Smooth muscle cell (in vitro differentiated cells): Measurements from ENCODE around the gene SMARCC2. TPM values are rescaled to one million over a fixed set of nuclear protein-coding genes. Genes with fewer than 3 reads are reported as not detected.
A peak's percentile ranks its signal among the peaks of the same experiment; 100 is the strongest.

Experiments
- DNase-seq: peaks from one replicate; lab custom pipeline; 2025; ENCODE audit not compliant: unreplicated experiment; lab: John Stamatoyannopoulos, UW
- H2AFZ ChIP-seq: fragments of 200-600 bp; sonication (generic); 2 replicates; pipeline ENCODE4 v1.6.0; 2016; ENCODE audit warnings: antibody characterized with exemption, low read depth, mild to moderate bottlenecking
- H3F3A ChIP-seq: fragments of 200-600 bp; sonication (generic); 2 replicates; pipeline ENCODE4 v1.6.0; 2017; ENCODE audit warnings: antibody characterized with exemption, low read depth
- H3K27ac ChIP-seq: fragments of 200-600 bp; sonication (generic); 2 replicates; pipeline ENCODE4 v1.5.1; 2016; ENCODE audit warnings: low read depth, mild to moderate bottlenecking
- H3K27me3 ChIP-seq: fragments of 200-600 bp; sonication (generic); 2 replicates; pipeline ENCODE4 v1.6.1; 2016; ENCODE audit warnings: low read depth, mild to moderate bottlenecking
- H3K36me3 ChIP-seq: fragments of 200-600 bp; sonication (generic); 2 replicates; pipeline ENCODE4 v1.5.1; 2016; ENCODE audit warnings: low read depth
- H3K4me1 ChIP-seq: fragments of 200-600 bp; sonication (generic); 2 replicates; pipeline ENCODE4 v1.5.1; 2016; ENCODE audit warnings: low read depth
- H3K4me2 ChIP-seq: fragments of 200-600 bp; sonication (generic); 2 replicates; pipeline ENCODE4 v1.6.0; 2016; ENCODE audit warnings: mild to moderate bottlenecking
- H3K4me3 ChIP-seq: fragments of 200-600 bp; sonication (generic); 2 replicates; pipeline ENCODE4 v1.5.1; 2016; ENCODE audit warnings: mild to moderate bottlenecking
- H3K79me2 ChIP-seq: fragments of 200-600 bp; sonication (generic); 2 replicates; pipeline ENCODE4 v1.6.0; 2016; ENCODE audit warnings: low read depth, mild to moderate bottlenecking
- H3K9ac ChIP-seq: fragments of 200-600 bp; sonication (generic); 2 replicates; pipeline ENCODE4 v1.6.0; 2016; ENCODE audit warnings: low read depth
- H3K9me3 ChIP-seq: fragments of 200-600 bp; sonication (generic); replicated peaks from 2 replicates; pipeline ENCODE4 v1.5.1; 2016; ENCODE audit warnings: low read depth
- H4K20me1 ChIP-seq: fragments of 200-600 bp; sonication (generic); 2 replicates; pipeline ENCODE4 v1.6.0; 2016; ENCODE audit warnings: low read depth
- CTCF ChIP-seq: fragments of 200-600 bp; sonication (generic); IDR thresholded peaks from 2 replicates; pipeline ENCODE4 v1.5.1; 2017; ENCODE audit warnings: borderline replicate concordance, mild to moderate bottlenecking, antibody characterized with exemption; ENCODE audit not compliant: insufficient read depth, poor library complexity, severe bottlenecking
- WGBS: methylation state at CpG from one replicate; pipeline ENCODE4 v1.1.7; 2016; ENCODE audit warnings: low lambda C conversion rate; 5-methylcytosine and 5-hydroxymethylcytosine counted together
- polyA plus RNA-seq: library from polyadenylated mRNA; unstranded; fragments of >200 nt; fragmentation: Nextera tagmentation; extraction: Ambion mirVana; gene quantifications from 2 replicates; pipeline ENCODE4 v1.2.1, GENCODE V29; 2016
- total RNA-seq: library from RNA; depleted of rRNA; stranded (reverse); fragments of >200 nt; gene quantifications from 2 replicates; pipeline ENCODE4 v1.2.3, GENCODE V29; 2014

The SMARCC2 gene
- total and polyA plus RNA-seq, 2 experiments from 2014 or later, result 32.2 to 43.8 TPM

- no peak for DNase-seq
- Histone ChIP-seq H3K79me2 (peaks cover 6% of the 10 kb centered on the region), H3K27me3 (no peaks in the 10 kb centered on the region), H3K4me2 (no peak overlapping the region), H4K20me1 (no peaks in the 10 kb centered on the region), H2AFZ (no peak overlapping the region), H3K9me3 (no peaks in the 10 kb centered on the region), H3K4me1 (no peaks in the 10 kb centered on the region), H3K27ac (no peak overlapping the region), H3F3A (peaks cover 21% of the 10 kb centered on the region), H3K9ac (no peak overlapping the region), H3K4me3 (no peak overlapping the region), H3K36me3 (peaks cover 9% of the 10 kb centered on the region)
- WGBS, result 95% methylated on average over 6 of the region's 6 CpGs
- no peak for TF ChIP-seq CTCF
Observed at GRCh38 chr12:56208006-56208405, 18.7 kb upstream of the SMARCC2 start.

- DNase-seq, result no peak
- no peaks in the 10 kb centered on the region for H3K4me1 ChIP-seq
- H3K36me3 ChIP-seq, result peaks cover 4% of the 10 kb centered on the region
- no peak overlapping the region for H2AFZ ChIP-seq
- H3F3A ChIP-seq, result peaks cover 21% of the 10 kb centered on the region
- H4K20me1 ChIP-seq, result no peaks in the 10 kb centered on the region
- H3K27me3 ChIP-seq, result no peaks in the 10 kb centered on the region
- no peaks in the 10 kb centered on the region for H3K79me2 ChIP-seq
- no peak overlapping the region for H3K4me2 ChIP-seq
- no peak overlapping the region for H3K4me3 ChIP-seq
- 76% methylated on average over 14 of the region's 14 CpGs for WGBS
- TF ChIP-seq CTCF, result peak; percentile 45
- H3K27ac ChIP-seq, result peak overlapping the region; percentile 25
- no peaks in the 10 kb centered on the region for H3K9me3 ChIP-seq
- no peak overlapping the region for H3K9ac ChIP-seq
Observed at GRCh38 chr12:56206452-56207166, 17.3 kb upstream of the SMARCC2 start.

GRCh38 chr12:56205445-56205844, 16.2 kb upstream of the SMARCC2 start:
- no peaks in the 10 kb centered on the region for H3K4me1 ChIP-seq
- no peak overlapping the region for H3K9ac ChIP-seq
- peaks cover 17% of the 10 kb centered on the region for H3F3A ChIP-seq
- H3K36me3 ChIP-seq, result no peaks in the 10 kb centered on the region
- TF ChIP-seq CTCF, result no peak
- no peaks in the 10 kb centered on the region for H3K79me2 ChIP-seq
- no peak for DNase-seq
- no peaks in the 10 kb centered on the region for H4K20me1 ChIP-seq
- no peaks in the 10 kb centered on the region for H3K27me3 ChIP-seq
- no peak overlapping the region for H2AFZ ChIP-seq
- no peak overlapping the region for H3K4me3 ChIP-seq
- no peak overlapping the region for H3K27ac ChIP-seq
- no peaks in the 10 kb centered on the region for H3K9me3 ChIP-seq
- no peak overlapping the region for H3K4me2 ChIP-seq

- H3F3A ChIP-seq, result peaks cover 17% of the 10 kb centered on the region
- no peaks in the 10 kb centered on the region for H3K27me3 ChIP-seq
- H3K27ac ChIP-seq, result no peak overlapping the region
- H3K4me2 ChIP-seq, result no peak overlapping the region
- H3K9me3 ChIP-seq, result no peaks in the 10 kb centered on the region
- no peaks in the 10 kb centered on the region for H3K4me1 ChIP-seq
- H3K9ac ChIP-seq, result no peak overlapping the region
- H4K20me1 ChIP-seq, result no peaks in the 10 kb centered on the region
- no peak for TF ChIP-seq CTCF
- H3K4me3 ChIP-seq, result no peak overlapping the region
- DNase-seq, result no peak
- H3K36me3 ChIP-seq, result no peaks in the 10 kb centered on the region
- no peak overlapping the region for H2AFZ ChIP-seq
- no peaks in the 10 kb centered on the region for H3K79me2 ChIP-seq
Observed at GRCh38 chr12:56204275-56204674, 15.0 kb upstream of the SMARCC2 start.
